Measurements from ENCODE around the gene ESRRB.

The ESRRB gene

GRCh38 chr14:76489667-76490066, 113.7 kb downstream of the ESRRB start:
- H3K27ac ChIP-seq = no peak overlapping the region
- TF ChIP-seq CTCF (IDR thresholded peaks at IDR 0.05) (no peak), ZFX (IDR thresholded peaks at IDR 0.05; ENCODE audit: borderline replicate concordance) (no peak)

GRCh38 chr14:76490111-76490510, 114.2 kb downstream of the ESRRB start:
- TF ChIP-seq ZFX (IDR thresholded peaks at IDR 0.05; ENCODE audit: borderline replicate concordance) (no peak), CTCF (IDR thresholded peaks at IDR 0.05) (no peak)
- no peak overlapping the region for H3K27ac ChIP-seq

GRCh38 chr14:76490735-76491134, 114.8 kb downstream of the ESRRB start:
- no peak overlapping the region for H3K27ac ChIP-seq
- TF ChIP-seq ZFX (IDR thresholded peaks at IDR 0.05; ENCODE audit: borderline replicate concordance) (no peak), CTCF (IDR thresholded peaks at IDR 0.05) (no peak)

GRCh38 chr14:76491172-76491930, 115.4 kb downstream of the ESRRB start:
- no peak for TF ChIP-seq ZFX (IDR thresholded peaks at IDR 0.05; ENCODE audit: borderline replicate concordance)
- TF ChIP-seq CTCF (IDR thresholded peaks at IDR 0.05) = no peak
- no peak overlapping the region for H3K27ac ChIP-seq

- no peak for TF ChIP-seq ZFX (IDR thresholded peaks at IDR 0.05; ENCODE audit: borderline replicate concordance)
- no peak for TF ChIP-seq CTCF (IDR thresholded peaks at IDR 0.05)
- H3K27ac ChIP-seq = no peak overlapping the region
These were observed 120.0 kb downstream of the ESRRB start for GRCh38 chr14:76495983-76496382.

GRCh38 chr14:76496595-76496994, 120.7 kb downstream of the ESRRB start:
- no peak overlapping the region for H3K27ac ChIP-seq
- no peak for TF ChIP-seq CTCF (IDR thresholded peaks at IDR 0.05)
- TF ChIP-seq ZFX (IDR thresholded peaks at IDR 0.05; ENCODE audit: borderline replicate concordance) = no peak

GRCh38 chr14:76497550-76498462, 121.9 kb downstream of the ESRRB start:
- no peak overlapping the region for H3K27ac ChIP-seq
- no peak for TF ChIP-seq ZFX (IDR thresholded peaks at IDR 0.05; ENCODE audit: borderline replicate concordance)
- peak; percentile 46 for TF ChIP-seq CTCF (IDR thresholded peaks at IDR 0.05)
